Stimulated activated CD4-positive, alpha-beta T cell treated with anti-CD3 and anti-CD28 coated beads, TNF-alpha, amount 100 ng/mL, for 1 hour (primary cell): Measurements from ENCODE around the gene UBA7.
"Not testable (repeated sequence)": the region's sequence is repeated elsewhere in the genome, so short reads cannot be mapped to it uniquely, and the experiment has no call there.

ENCODE experiments used
- DNase-seq, 3 donors: peaks; one replicate each; pipeline ENCODE4 v3.0.0-alpha.2; 2020; ENCODE audit warnings: low read depth in 3 of 3, low spot score in 1 of 3

The UBA7 gene

GRCh38 chr3:49786357-49787181, 27.2 kb downstream of the UBA7 start, which contains the start of gene IP6K1:
Gene IP6K1, minus strand, starts transcription at chr3:49786542. Its CDS starts 38,502 bp downstream, at chr3:49748040.
- peak; percentile 96 to 99 (median 97) for DNase-seq

- no peak for DNase-seq
These were observed 28.0 kb downstream of the UBA7 start for GRCh38 chr3:49785565-49786356.

DNA sequence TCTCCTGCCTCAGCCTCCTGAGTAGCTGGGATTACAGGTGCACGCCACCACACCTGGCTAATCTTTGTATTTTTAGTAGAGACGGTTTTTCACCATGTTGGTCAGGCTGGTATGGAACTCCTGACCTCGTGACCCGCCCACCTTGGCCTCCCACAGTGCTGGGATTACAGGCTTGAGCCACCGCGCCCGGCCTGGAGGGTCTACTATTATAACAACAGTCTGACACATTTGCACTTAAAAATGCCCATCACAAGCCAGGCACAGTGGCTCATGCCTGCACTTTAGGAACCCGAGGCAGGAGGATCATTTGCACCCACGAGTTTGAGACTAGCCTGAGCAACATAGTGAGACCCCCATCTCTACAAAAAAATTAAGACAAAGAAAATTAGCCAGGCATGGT, 31.5 kb downstream of the UBA7 start:
- DNase-seq: not testable (repeated sequence)

- DNase-seq: no peak
These were observed 32.1 kb downstream of the UBA7 start for GRCh38 chr3:49781415-49782199.

GRCh38 chr3:49780975-49781365, 32.8 kb downstream of the UBA7 start:
- DNase-seq: not testable (repeated sequence)

GRCh38 chr3:49780080-49780974, 33.4 kb downstream of the UBA7 start:
- DNase-seq: no peak

- DNase-seq: no peak
These were observed 34.2 kb downstream of the UBA7 start for GRCh38 chr3:49779358-49780079.

DNA sequence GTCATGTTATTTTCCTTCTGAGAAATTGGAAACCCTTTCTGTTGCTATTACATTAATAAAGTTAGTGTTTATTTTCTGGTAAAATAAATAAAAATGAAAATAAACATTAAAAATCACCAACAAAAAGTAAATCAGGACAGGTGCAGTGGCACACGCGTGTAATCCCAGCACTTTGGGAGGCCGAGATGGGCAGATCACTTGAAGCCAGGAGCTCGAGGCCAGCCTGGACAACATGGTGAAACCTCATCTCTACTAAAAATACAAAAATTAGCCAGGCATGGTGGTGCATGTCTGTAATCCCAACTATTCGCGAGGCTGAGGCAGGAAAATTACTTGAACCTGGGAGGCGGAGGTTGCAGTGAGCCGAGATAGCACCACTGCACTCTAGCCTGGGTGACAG, 37.7 kb downstream of the UBA7 start:
- not testable (repeated sequence) for DNase-seq

DNA sequence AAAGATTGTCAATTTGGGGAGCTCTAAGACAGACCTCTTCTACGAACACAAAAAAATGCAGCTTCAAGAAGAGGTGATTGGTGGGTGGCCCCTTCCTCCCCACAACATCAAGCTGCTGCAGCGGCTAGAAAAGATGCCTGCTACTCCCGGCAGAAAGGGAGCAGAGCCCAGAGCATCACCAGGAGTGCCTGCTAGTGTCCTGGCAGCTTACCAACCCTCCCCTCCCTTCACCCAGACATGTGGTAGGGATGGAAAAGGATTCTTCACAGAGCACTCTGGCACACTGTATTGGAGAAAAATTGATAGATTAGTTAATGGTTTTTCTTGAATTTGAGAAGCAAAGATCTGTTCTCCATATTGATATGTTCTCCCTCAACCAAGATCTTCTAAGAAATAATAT, 38.2 kb downstream of the UBA7 start:
- DNase-seq: no peak

- DNase-seq: no peak
These were observed 41.0 kb downstream of the UBA7 start for GRCh38 chr3:49772703-49773102.

GRCh38 chr3:49771340-49771938, 42.3 kb downstream of the UBA7 start:
- DNase-seq: no peak

- DNase-seq: no peak
These were observed 43.8 kb downstream of the UBA7 start for GRCh38 chr3:49769926-49770325.

- no peak for DNase-seq
These were observed 44.4 kb downstream of the UBA7 start for GRCh38 chr3:49769286-49769915.

GRCh38 chr3:49763981-49764380, 49.8 kb downstream of the UBA7 start:
- no peak for DNase-seq

DNA sequence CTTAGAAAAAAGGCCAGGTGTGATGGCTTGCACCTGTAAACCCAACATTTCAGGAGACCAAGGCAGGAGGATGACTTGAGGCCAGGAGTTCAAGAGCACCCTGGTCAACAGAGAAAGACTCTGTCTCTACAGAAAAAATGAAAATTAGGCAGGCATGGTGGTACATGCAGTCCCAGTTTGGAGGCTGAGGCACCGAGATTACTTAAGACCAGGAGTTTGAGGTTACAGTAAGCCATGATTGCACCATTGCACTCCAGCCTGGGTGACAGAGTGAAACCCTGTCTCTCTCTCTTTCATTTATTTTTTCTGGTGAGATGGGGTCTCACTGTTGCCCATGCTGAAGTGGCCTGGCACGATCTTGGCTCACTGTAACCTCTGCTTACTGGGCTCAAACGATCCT, 52.1 kb downstream of the UBA7 start:
- DNase-seq: no peak

GRCh38 chr3:49759226-49759625, 54.5 kb downstream of the UBA7 start:
- DNase-seq: no peak

DNA sequence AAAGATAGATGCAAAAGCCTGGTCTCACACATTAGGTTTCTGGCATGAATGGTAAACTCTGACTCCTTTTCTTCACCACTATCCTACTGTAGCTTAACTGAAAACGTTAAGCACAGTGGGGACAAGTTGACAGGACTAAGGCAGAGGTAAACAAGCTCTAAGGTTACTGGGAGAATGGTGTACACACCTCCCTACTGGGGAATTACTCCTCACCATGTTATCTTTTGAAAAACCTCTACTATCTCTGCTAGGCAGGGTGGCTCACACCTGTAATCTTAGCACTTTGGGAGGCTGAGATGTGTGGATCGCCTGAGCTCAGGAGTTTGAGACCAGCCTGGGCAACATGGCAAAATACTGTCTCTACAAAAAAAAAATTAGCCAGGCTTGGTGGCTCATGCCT, 56.6 kb downstream of the UBA7 start:
- no peak for DNase-seq

GRCh38 chr3:49756036-49756435, 57.7 kb downstream of the UBA7 start:
- no peak for DNase-seq
